ENCODE measurements around the gene GRK6.

GRK6 gene

DNA sequence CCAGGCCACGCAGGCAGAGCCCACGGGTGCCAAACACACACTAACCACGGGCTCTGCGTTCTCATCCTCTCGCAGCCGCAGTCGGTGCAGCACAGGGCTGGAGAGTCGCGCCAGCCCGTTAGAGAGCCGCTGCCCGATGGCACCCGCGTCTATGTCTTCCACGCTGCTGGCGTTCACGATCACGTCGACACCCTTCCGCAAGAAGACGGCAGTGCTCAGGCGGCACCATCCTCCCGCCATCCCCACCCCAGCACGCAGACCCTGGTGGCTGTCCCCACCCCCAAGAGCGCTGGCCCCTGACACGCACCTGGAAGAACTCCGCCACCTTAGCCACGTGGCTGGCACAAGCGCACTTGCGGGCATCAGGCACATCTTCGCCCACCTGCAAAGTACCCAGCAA, 41.0 kb downstream of the GRK6 start:
- no CpG with 5 or more reads among the region's 31 CpGs for WGBS (ENCODE audit: insufficient coverage, insufficient read length)
- Histone ChIP-seq H3K36me3 (ENCODE audit: control insufficient read depth, insufficient read depth, low read length) (peaks cover 58% of the 10 kb centered on the region), H3K27ac (ENCODE audit: low read length) (no peak overlapping the region), H3K4me3 (ENCODE audit: low read length) (no peak overlapping the region), H3K9me3 (ENCODE audit: control insufficient read depth, insufficient read depth, low read length) (no peaks in the 10 kb centered on the region), H3K27me3 (ENCODE audit: control insufficient read depth, insufficient read depth, low read length) (no peaks in the 10 kb centered on the region), H3K4me1 (ENCODE audit: control insufficient read depth, insufficient read depth, low read length) (peaks cover 17% of the 10 kb centered on the region)
- no peak for DNase-seq (ENCODE audit: low read depth, low spot score)

DNA sequence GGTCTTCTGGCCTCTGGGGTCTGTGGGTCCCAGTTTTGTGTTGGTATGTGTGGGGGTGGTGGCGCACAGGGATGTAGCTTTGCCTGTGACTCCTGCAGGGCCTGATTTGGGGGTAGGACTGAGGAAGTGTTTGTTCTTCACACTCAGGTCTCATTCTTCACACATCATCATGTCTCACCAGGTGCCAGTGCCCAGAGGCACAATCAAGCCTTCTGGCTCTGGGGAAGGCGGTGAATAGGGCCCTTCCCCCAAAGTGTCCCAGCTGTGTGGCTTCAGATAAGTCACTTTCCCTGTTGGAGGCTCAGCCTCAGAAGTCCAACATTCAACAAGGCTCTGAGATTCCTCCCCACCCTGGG, 41.8 kb downstream of the GRK6 start:
- WGBS (ENCODE audit: insufficient coverage, insufficient read length) = no CpG with 5 or more reads among the region's 2 CpGs
- Histone ChIP-seq H3K27ac (ENCODE audit: low read length) (no peak overlapping the region), H3K9me3 (ENCODE audit: control insufficient read depth, insufficient read depth, low read length) (no peaks in the 10 kb centered on the region), H3K27me3 (ENCODE audit: control insufficient read depth, insufficient read depth, low read length) (no peaks in the 10 kb centered on the region), H3K36me3 (ENCODE audit: control insufficient read depth, insufficient read depth, low read length) (peaks cover 56% of the 10 kb centered on the region), H3K4me1 (ENCODE audit: control insufficient read depth, insufficient read depth, low read length) (peaks cover 17% of the 10 kb centered on the region), H3K4me3 (ENCODE audit: low read length) (no peak overlapping the region)
- DNase-seq (ENCODE audit: low read depth, low spot score) = no peak

GRCh38 chr5:177468685-177469628, 42.5 kb downstream of the GRK6 start:
- Histone ChIP-seq H3K9me3 (ENCODE audit: control insufficient read depth, insufficient read depth, low read length) (no peaks in the 10 kb centered on the region), H3K27ac (ENCODE audit: low read length) (no peak overlapping the region), H3K4me1 (ENCODE audit: control insufficient read depth, insufficient read depth, low read length) (peaks cover 17% of the 10 kb centered on the region), H3K4me3 (ENCODE audit: low read length) (no peak overlapping the region), H3K36me3 (ENCODE audit: control insufficient read depth, insufficient read depth, low read length) (peaks cover 53% of the 10 kb centered on the region), H3K27me3 (ENCODE audit: control insufficient read depth, insufficient read depth, low read length) (no peaks in the 10 kb centered on the region)
- no peak for DNase-seq (ENCODE audit: low read depth, low spot score)
- no CpG with 5 or more reads among the region's 25 CpGs for WGBS (ENCODE audit: insufficient coverage, insufficient read length)

- Histone ChIP-seq H3K4me1 (ENCODE audit: control insufficient read depth, insufficient read depth, low read length) (peaks cover 22% of the 10 kb centered on the region), H3K27ac (ENCODE audit: low read length) (no peak overlapping the region), H3K4me3 (ENCODE audit: low read length) (no peak overlapping the region), H3K9me3 (ENCODE audit: control insufficient read depth, insufficient read depth, low read length) (no peaks in the 10 kb centered on the region), H3K27me3 (ENCODE audit: control insufficient read depth, insufficient read depth, low read length) (no peaks in the 10 kb centered on the region), H3K36me3 (ENCODE audit: control insufficient read depth, insufficient read depth, low read length) (peaks cover 53% of the 10 kb centered on the region)
- WGBS (ENCODE audit: insufficient coverage, insufficient read length) = no CpG with 5 or more reads among the region's 8 CpGs
- no peak for DNase-seq (ENCODE audit: low read depth, low spot score)
Measured at GRCh38 chr5:177469750-177470525, 43.5 kb downstream of the GRK6 start.

- Histone ChIP-seq H3K4me3 (ENCODE audit: low read length) (no peak overlapping the region), H3K36me3 (ENCODE audit: control insufficient read depth, insufficient read depth, low read length) (peaks cover 44% of the 10 kb centered on the region), H3K9me3 (ENCODE audit: control insufficient read depth, insufficient read depth, low read length) (no peaks in the 10 kb centered on the region), H3K4me1 (ENCODE audit: control insufficient read depth, insufficient read depth, low read length) (peaks cover 27% of the 10 kb centered on the region), H3K27ac (ENCODE audit: low read length) (no peak overlapping the region), H3K27me3 (ENCODE audit: control insufficient read depth, insufficient read depth, low read length) (no peaks in the 10 kb centered on the region)
- WGBS (ENCODE audit: insufficient coverage, insufficient read length) = no CpG with 5 or more reads among the region's 10 CpGs
- DNase-seq (ENCODE audit: low read depth, low spot score) = no peak
Measured at GRCh38 chr5:177470759-177471536, 44.5 kb downstream of the GRK6 start.

DNA sequence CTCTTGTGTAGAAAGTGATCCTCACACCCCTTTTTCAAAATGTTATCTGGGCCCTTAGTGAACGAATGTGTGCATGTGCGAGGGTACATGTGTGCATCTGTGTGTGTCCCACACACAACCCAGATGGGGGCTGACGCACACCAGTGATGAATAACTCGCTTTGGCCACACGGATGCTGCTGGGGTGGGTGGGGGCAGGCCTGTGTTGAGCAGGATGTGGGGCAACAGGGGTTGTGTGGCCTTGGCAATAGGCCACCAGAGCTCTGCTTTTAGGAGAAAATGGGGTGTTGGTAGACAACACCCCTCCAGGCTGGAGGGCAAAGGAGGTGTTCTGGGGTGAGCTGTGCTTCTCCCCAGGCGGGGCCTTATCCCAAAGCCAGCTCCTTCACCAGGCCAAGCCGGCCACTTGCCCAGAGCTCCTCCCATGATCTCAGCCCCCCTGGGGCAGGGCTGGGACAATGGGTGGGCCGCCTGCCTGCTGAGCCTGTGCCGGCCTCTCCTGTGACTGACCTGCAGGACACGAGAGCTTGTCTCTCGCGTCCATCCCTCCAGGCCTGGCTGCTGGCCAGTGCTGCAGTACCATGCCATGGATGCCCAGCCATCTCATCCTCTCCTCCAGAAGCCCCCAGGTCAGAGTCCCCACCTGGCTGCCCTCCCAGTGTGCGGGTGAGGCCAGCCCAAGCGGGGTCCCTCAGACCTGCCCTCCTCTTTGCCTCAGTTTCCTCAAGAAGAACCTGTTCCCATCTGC, 45.3 kb downstream of the GRK6 start:
- DNase-seq (ENCODE audit: low read depth, low spot score) = no peak
- Histone ChIP-seq H3K4me1 (ENCODE audit: control insufficient read depth, insufficient read depth, low read length) (peaks cover 27% of the 10 kb centered on the region), H3K9me3 (ENCODE audit: control insufficient read depth, insufficient read depth, low read length) (no peaks in the 10 kb centered on the region), H3K4me3 (ENCODE audit: low read length) (peak overlapping the region; percentile 90; the same call in 1 of the 2 replicates), H3K36me3 (ENCODE audit: control insufficient read depth, insufficient read depth, low read length) (peaks cover 36% of the 10 kb centered on the region), H3K27me3 (ENCODE audit: control insufficient read depth, insufficient read depth, low read length) (no peaks in the 10 kb centered on the region), H3K27ac (ENCODE audit: low read length) (no peak overlapping the region)
- WGBS (ENCODE audit: insufficient coverage, insufficient read length) = no CpG with 5 or more reads among the region's 14 CpGs

- H3K36me3 ChIP-seq (ENCODE audit: control insufficient read depth, insufficient read depth, low read length) = peaks cover 27% of the 10 kb centered on the region
- no peaks in the 10 kb centered on the region for H3K9me3 ChIP-seq (ENCODE audit: control insufficient read depth, insufficient read depth, low read length)
- peaks cover 27% of the 10 kb centered on the region for H3K4me1 ChIP-seq (ENCODE audit: control insufficient read depth, insufficient read depth, low read length)
- no peak overlapping the region for H3K27ac ChIP-seq (ENCODE audit: low read length)
- DNase-seq (ENCODE audit: low read depth, low spot score) = no peak
- WGBS (ENCODE audit: insufficient coverage, insufficient read length) = no CpG with 5 or more reads among the region's 93 CpGs
- H3K27me3 ChIP-seq (ENCODE audit: control insufficient read depth, insufficient read depth, low read length) = no peaks in the 10 kb centered on the region
- peak overlapping the region; percentile 90 for H3K4me3 ChIP-seq (ENCODE audit: low read length)
Measured at GRCh38 chr5:177472460-177473442, 46.3 kb downstream of the GRK6 start.

GRCh38 chr5:177473443-177474001, 47.0 kb downstream of the GRK6 start, which contains the start of gene DBN1:
Gene DBN1 (minus strand): TSS chr5:177473634. CDS start chr5:177473521, 113 bp downstream.
- no peaks in the 10 kb centered on the region for H3K27me3 ChIP-seq (ENCODE audit: control insufficient read depth, insufficient read depth, low read length)
- H3K27ac ChIP-seq (ENCODE audit: low read length) = no peak within 1 kb of the TSS
- no peaks in the 10 kb centered on the region for H3K9me3 ChIP-seq (ENCODE audit: control insufficient read depth, insufficient read depth, low read length)
- DNase-seq (ENCODE audit: low read depth, low spot score) = no peak
- H3K36me3 ChIP-seq (ENCODE audit: control insufficient read depth, insufficient read depth, low read length) = peaks cover 22% of the 10 kb centered on the region
- peak within 1 kb of the TSS; percentile 90 for H3K4me3 ChIP-seq (ENCODE audit: low read length)
- peaks cover 27% of the 10 kb centered on the region for H3K4me1 ChIP-seq (ENCODE audit: control insufficient read depth, insufficient read depth, low read length)
- WGBS (ENCODE audit: insufficient coverage, insufficient read length) = no CpG with 5 or more reads among the region's 69 CpGs

DNA sequence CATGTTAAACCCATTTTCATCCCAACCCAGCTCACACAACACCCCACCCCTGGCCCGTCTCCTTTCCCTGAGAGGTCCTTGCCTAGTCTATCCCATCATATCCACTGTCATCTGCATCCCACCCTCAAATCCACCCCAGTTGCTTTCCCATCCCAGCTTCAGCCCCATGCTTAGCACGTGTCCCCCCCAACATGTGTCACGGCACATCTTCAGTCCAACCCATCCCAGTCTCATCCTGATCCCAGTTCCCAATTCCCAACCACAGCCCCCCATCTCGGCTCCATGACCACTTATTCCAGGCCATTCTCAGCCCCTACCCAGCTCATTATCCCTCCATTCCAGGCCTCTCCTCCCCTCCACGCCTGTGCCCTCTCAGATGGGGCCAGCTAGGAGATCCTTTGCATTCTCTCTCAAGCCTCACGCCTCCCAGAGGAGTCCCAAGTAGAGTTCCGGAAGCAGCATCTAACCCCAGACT, 47.6 kb downstream of the GRK6 start:
- no peak overlapping the region for H3K27ac ChIP-seq (ENCODE audit: low read length)
- H3K9me3 ChIP-seq (ENCODE audit: control insufficient read depth, insufficient read depth, low read length) = no peaks in the 10 kb centered on the region
- no peak overlapping the region for H3K4me3 ChIP-seq (ENCODE audit: low read length)
- DNase-seq (ENCODE audit: low read depth, low spot score) = no peak
- no CpG with 5 or more reads among the region's 7 CpGs for WGBS (ENCODE audit: insufficient coverage, insufficient read length)
- peaks cover 27% of the 10 kb centered on the region for H3K4me1 ChIP-seq (ENCODE audit: control insufficient read depth, insufficient read depth, low read length)
- H3K27me3 ChIP-seq (ENCODE audit: control insufficient read depth, insufficient read depth, low read length) = no peaks in the 10 kb centered on the region
- peaks cover 16% of the 10 kb centered on the region; the same call in 1 of the 2 replicates for H3K36me3 ChIP-seq (ENCODE audit: control insufficient read depth, insufficient read depth, low read length)

Measured in iPS DF 6.9 (cell line).